ENCODE results near the gene GPR132.
"Not testable (repeated sequence)": the region's sequence is repeated elsewhere in the genome, so short reads cannot be mapped to it uniquely, and the experiment has no call there.

Gene GPR132

DNA sequence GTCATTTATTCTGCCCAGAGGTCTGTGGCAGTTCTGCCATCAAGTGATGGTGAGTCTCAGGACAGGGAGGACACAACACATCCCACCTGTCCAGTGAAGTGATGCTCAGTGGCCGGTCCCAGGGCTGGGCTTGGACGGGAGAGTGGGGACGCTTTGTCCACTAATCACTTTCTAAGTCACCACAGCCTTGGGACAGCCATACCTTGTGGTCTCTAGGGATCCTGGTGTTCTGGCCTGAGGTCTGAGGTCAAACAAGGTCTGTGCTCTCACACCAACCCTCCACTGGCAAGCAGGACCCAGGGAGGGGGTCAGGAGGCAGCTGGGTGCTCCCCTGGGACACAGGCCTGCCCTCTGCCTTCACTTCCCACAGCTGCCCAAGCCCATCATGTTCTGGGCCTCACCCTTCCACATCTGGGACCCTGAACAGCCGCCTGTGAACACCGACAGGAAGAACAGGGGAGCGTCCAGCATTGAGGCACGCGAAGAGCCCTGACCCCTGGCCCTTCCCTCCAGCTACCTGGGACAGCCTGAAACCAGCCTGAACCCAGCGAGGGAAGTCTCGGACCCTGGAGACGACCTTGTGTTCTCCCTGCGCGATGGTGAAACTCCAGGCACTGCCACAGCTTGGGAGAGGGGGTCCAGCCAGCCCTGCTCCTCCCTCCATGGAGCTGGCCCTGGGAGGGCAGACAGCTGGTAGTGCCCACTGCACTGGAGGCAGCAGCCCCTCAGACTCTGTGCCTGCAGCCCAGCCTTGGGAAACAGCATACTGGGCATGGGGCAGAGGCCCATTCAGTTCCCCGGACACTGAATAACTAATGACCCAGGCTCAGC lies 19.7 kb upstream of the GPR132 start:
- TF ChIP-seq, protein P1, sequence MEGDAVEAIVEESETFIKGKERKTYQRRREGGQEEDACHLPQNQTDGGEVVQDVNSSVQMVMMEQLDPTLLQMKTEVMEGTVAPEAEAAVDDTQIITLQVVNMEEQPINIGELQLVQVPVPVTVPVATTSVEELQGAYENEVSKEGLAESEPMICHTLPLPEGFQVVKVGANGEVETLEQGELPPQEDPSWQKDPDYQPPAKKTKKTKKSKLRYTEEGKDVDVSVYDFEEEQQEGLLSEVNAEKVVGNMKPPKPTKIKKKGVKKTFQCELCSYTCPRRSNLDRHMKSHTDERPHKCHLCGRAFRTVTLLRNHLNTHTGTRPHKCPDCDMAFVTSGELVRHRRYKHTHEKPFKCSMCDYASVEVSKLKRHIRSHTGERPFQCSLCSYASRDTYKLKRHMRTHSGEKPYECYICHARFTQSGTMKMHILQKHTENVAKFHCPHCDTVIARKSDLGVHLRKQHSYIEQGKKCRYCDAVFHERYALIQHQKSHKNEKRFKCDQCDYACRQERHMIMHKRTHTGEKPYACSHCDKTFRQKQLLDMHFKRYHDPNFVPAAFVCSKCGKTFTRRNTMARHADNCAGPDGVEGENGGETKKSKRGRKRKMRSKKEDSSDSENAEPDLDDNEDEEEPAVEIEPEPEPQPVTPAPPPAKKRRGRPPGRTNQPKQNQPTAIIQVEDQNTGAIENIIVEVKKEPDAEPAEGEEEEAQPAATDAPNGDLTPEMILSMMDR (IDR thresholded peaks at IDR 0.05; ENCODE audit: insufficient read depth, low read length, missing control alignments) = no peak
- H3K4me3 ChIP-seq (ENCODE audit: low read depth, low read length) = no peak overlapping the region
- CTCF ChIA-PET = interaction anchor here (0.7 to 4.6 kb wide), 7 partner anchors 10 to 204 kb away, joined by 3 to 17 read pairs (median 7); no protein-coding TSS in a partner anchor
- POLR2A ChIA-PET = interaction anchor here (0.6 to 1.8 kb wide), 2 partner anchors 13 to 1492 kb away, joined by 3 to 8 read pairs; no protein-coding TSS in a partner anchor
- DNase-seq (ENCODE audit: low read depth, low spot score) = no peak

DNA sequence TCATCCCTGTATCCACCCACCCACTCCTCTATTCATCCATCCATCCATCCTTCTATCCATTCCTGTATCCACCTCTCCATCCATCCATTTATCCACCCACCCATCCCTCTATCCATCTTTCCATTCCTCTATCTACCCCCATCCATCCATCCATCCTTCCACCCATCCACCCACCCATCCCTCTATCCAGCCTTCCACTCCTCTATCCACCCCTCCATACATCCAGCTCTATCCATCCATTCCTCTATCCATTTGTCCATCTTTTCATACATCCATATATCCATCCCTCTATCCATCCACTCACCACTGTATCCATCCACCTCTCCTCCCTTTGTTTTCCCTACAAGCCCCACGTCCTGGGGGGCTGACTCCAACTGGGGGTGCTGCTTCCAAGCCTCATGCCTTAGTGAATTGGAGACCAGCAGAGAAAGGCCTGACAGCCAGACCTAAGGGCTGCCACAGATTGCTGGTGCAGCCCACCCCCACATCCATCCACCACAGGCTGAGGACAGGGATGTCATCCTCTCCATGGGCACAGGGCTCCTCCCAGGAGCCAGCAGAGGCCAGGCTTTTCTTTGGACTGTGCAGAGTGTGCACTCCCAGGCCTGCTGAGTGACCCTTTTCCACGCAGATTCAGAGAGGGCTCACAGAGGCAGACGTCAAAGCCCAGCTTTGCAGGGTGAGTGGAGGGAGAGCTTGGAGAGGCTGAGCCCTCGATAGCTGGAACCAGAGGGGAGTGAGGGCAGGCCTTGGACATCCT lies 18.9 kb upstream of the GPR132 start:
- POLR2A ChIA-PET = no interaction called here
- TF ChIP-seq, protein P1 (IDR thresholded peaks at IDR 0.05; ENCODE audit: insufficient read depth, low read length, missing control alignments) = no peak
- CTCF ChIA-PET = interaction anchor here (1.2 to 4.6 kb wide), 3 partner anchors 13 to 189 kb away, joined by 3 to 17 read pairs (median 7); no protein-coding TSS in a partner anchor
- H3K4me3 ChIP-seq (ENCODE audit: low read depth, low read length) = no peak overlapping the region
- DNase-seq (ENCODE audit: low read depth, low spot score) = no peak

- ChIA-PET CTCF (no interaction called here), POLR2A (no interaction called here)
- no peak overlapping the region for H3K4me3 ChIP-seq (ENCODE audit: low read depth, low read length)
- TF ChIP-seq, protein P1 (IDR thresholded peaks at IDR 0.05; ENCODE audit: insufficient read depth, low read length, missing control alignments) = no peak
- no peak for DNase-seq (ENCODE audit: low read depth, low spot score)
Observed at GRCh38 chr14:105082703-105083102, 17.5 kb upstream of the GPR132 start.

DNA sequence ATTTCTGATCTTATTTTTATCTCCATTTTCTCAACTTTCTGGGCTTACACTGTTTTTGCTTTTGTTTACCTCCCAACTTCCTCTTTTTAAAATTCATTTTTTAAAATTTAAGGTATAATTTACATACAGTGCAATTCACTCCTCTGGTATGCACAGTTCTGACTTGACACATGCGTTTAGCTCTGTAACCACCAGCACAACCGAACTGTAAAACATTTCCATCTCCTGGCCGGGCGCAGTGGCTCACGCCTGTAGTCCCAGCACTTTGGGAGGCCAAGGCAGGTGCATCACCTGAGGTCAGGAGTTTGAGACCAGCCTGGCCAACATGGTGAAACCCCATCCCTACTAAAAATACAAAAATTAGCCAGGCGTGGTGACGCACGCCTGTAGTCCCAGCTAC lies 16.2 kb upstream of the GPR132 start:
- H3K4me3 ChIP-seq (ENCODE audit: low read depth, low read length); DNase-seq (ENCODE audit: low read depth, low spot score): not testable (repeated sequence)
- ChIA-PET CTCF (interaction anchor here (0.5 to 1.0 kb wide), 3 partner anchors 8 to 106 kb away, joined by 3 to 4 read pairs (median 3); no protein-coding TSS in a partner anchor), POLR2A (interaction anchor here (0.6 to 1.4 kb wide), 2 partner anchors 9 to 114 kb away, joined by 3 to 5 read pairs; no protein-coding TSS in a partner anchor)

- DNase-seq (ENCODE audit: low read depth, low spot score) = no peak
- POLR2A ChIA-PET = interaction anchor here (1.3 kb wide), 1 partner anchor 18 kb away, joined by 3 read pairs; no protein-coding TSS in a partner anchor
Observed at GRCh38 chr14:105080161-105080560, 14.9 kb upstream of the GPR132 start.

GRCh38 chr14:105078294-105078693 lies 13.1 kb upstream of the GPR132 start:
- ChIA-PET POLR2A (no interaction called here), CTCF (no interaction called here)
- TF ChIP-seq, protein P1 (IDR thresholded peaks at IDR 0.05; ENCODE audit: insufficient read depth, low read length, missing control alignments) = no peak
- H3K4me3 ChIP-seq (ENCODE audit: low read depth, low read length) = no peak overlapping the region
- no peak for DNase-seq (ENCODE audit: low read depth, low spot score)

More at GRCh38 chr14:105080161-105080560, 14.9 kb upstream of the GPR132 start:
- no peak overlapping the region for H3K4me3 ChIP-seq (ENCODE audit: low read depth, low read length)
- CTCF ChIA-PET = interaction anchor here (0.8 kb wide), 1 partner anchor 9 kb away, joined by 4 read pairs; no protein-coding TSS in a partner anchor
- TF ChIP-seq, protein P1 (IDR thresholded peaks at IDR 0.05; ENCODE audit: insufficient read depth, low read length, missing control alignments) = no peak

Data from AG04449 (cell line).